Neural cell (in vitro differentiated cells): ENCODE measurements around the gene KRT10.

ENCODE experiments used
- CTCF ChIP-seq: fragments of 450-650 bp; IDR thresholded peaks from 2 replicates; pipeline ENCODE4 v1.5.1; 2014; ENCODE audit warnings: antibody characterized with exemption, mild to moderate bottlenecking, moderate library complexity; ENCODE audit not compliant: poor library complexity, severe bottlenecking
- EP300 ChIP-seq: fragments of 450-650 bp; conservative IDR thresholded peaks from 2 replicates; pipeline ENCODE4 v1.6.1; 2014; ENCODE audit warnings: antibody characterized with exemption, mild to moderate bottlenecking, moderate library complexity; ENCODE audit not compliant: poor library complexity, severe bottlenecking
- TF ChIP-seq, protein P1 (sequence below): IDR thresholded peaks from 2 replicates; pipeline ENCODE4 v1.6.1; 2012; ENCODE audit warnings: borderline replicate concordance

- TF ChIP-seq CTCF (no peak), EP300 (no peak)
- TF ChIP-seq, protein P1, sequence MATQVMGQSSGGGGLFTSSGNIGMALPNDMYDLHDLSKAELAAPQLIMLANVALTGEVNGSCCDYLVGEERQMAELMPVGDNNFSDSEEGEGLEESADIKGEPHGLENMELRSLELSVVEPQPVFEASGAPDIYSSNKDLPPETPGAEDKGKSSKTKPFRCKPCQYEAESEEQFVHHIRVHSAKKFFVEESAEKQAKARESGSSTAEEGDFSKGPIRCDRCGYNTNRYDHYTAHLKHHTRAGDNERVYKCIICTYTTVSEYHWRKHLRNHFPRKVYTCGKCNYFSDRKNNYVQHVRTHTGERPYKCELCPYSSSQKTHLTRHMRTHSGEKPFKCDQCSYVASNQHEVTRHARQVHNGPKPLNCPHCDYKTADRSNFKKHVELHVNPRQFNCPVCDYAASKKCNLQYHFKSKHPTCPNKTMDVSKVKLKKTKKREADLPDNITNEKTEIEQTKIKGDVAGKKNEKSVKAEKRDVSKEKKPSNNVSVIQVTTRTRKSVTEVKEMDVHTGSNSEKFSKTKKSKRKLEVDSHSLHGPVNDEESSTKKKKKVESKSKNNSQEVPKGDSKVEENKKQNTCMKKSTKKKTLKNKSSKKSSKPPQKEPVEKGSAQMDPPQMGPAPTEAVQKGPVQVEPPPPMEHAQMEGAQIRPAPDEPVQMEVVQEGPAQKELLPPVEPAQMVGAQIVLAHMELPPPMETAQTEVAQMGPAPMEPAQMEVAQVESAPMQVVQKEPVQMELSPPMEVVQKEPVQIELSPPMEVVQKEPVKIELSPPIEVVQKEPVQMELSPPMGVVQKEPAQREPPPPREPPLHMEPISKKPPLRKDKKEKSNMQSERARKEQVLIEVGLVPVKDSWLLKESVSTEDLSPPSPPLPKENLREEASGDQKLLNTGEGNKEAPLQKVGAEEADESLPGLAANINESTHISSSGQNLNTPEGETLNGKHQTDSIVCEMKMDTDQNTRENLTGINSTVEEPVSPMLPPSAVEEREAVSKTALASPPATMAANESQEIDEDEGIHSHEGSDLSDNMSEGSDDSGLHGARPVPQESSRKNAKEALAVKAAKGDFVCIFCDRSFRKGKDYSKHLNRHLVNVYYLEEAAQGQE, result no peak
Measured at GRCh38 chr17:40793832-40794231, 28.6 kb downstream of the KRT10 start.
